ENCODE results near the gene USP5. TPM values are rescaled to one million over a fixed set of nuclear protein-coding genes. Genes with fewer than 3 reads are reported as not detected.

USP5 gene
- total RNA-seq, 4 donors from 2014 or later: 22.3 to 46.7 (median 34.4) TPM

DNA sequence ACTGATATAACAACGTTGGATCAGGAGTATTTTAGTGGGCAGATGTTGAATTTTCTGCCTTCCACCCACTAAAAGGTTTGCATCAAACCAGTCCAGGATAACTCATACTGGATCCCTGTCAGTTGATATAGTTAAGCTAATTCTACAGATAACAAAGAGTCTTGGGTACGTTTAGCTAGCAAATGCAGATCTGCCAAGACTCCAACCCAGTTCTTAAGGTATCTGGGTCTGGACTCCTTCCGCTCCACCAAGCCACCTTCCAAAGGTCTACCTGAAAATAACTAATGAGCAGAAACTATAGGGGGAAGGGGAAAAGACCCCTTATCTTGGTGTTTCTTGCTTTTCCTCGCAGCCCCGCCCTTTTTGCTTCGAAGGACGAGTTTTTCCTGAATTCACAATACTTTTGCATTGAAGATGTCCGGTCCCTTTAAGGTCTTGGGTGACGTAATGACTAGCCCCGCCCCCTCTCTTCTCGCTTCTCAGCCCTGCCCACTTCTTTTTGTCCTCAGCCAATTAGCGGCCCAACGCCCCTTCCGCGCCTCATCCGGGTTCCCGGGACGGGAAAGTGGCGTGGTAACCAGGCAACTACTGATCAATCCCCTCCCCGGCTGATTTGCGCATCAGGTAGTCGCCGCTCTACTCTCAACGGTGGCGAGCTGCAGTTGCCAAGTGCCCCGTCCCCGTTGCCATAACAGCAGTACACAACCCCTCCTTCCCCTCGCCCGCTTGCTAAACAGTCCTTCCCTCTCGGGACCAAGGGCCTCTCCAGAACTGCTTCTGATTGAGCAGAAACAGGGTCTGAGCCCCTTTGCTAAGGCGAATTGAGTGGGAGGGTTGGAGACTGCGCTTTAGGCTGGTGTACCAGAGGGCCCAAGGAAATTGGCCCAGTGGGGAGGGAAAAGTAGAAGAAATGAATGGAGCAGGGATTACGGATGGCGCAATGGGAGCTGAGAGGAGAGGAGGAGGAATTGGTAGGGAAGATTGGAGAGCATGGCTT lies 52.6 kb downstream of the USP5 start, which contains the start of gene LRRC23:
Gene LRRC23 (plus strand): TSS at position 543 of the 997 bp plus-strand sequence. CDS start 812 bp downstream, outside the sequence.
- TF ChIP-seq, protein P1, sequence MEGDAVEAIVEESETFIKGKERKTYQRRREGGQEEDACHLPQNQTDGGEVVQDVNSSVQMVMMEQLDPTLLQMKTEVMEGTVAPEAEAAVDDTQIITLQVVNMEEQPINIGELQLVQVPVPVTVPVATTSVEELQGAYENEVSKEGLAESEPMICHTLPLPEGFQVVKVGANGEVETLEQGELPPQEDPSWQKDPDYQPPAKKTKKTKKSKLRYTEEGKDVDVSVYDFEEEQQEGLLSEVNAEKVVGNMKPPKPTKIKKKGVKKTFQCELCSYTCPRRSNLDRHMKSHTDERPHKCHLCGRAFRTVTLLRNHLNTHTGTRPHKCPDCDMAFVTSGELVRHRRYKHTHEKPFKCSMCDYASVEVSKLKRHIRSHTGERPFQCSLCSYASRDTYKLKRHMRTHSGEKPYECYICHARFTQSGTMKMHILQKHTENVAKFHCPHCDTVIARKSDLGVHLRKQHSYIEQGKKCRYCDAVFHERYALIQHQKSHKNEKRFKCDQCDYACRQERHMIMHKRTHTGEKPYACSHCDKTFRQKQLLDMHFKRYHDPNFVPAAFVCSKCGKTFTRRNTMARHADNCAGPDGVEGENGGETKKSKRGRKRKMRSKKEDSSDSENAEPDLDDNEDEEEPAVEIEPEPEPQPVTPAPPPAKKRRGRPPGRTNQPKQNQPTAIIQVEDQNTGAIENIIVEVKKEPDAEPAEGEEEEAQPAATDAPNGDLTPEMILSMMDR (IDR thresholded peaks at IDR 0.05; ENCODE audit: low read depth): no peak

GRCh38 chr12:6905414-6906040 lies 53.6 kb downstream of the USP5 start:
- TF ChIP-seq, protein P1 (IDR thresholded peaks at IDR 0.05; ENCODE audit: low read depth): no peak

- TF ChIP-seq, protein P1 (IDR thresholded peaks at IDR 0.05; ENCODE audit: low read depth): no peak
Measured at GRCh38 chr12:6909421-6910145, 57.6 kb downstream of the USP5 start.

GRCh38 chr12:6912164-6912935 lies 60.4 kb downstream of the USP5 start:
- TF ChIP-seq, protein P1 (IDR thresholded peaks at IDR 0.05; ENCODE audit: low read depth): no peak

GRCh38 chr12:6914246-6914946 lies 62.4 kb downstream of the USP5 start, which contains the start of gene ENO2:
Gene ENO2 (plus strand): TSS chr12:6914580. CDS start chr12:6915833, 1,253 bp downstream.
- TF ChIP-seq, protein P1 (IDR thresholded peaks at IDR 0.05; ENCODE audit: low read depth): no peak

Measured in subcutaneous adipose tissue (tissue), 4 donors.